HL-60 (cell line): Measurements from ENCODE around the gene LMTK2.

Source experiments
- DNase-seq, 2 experiments: peaks; one replicate each; pipeline ENCODE4 v3.0.0-alpha.2; 2010 to 2020; ENCODE audit warnings: low read depth in 1 of 2, low spot score in 1 of 2
- H3K27ac ChIP-seq: fragments of 250-450 bp; sonication (Bioruptor Pico); replicated peaks from 2 replicates; pipeline ENCODE4 v1.5.1; 2020; ENCODE audit warnings: mild to moderate bottlenecking, moderate library complexity
- H3K27me3 ChIP-seq: fragments of 250-450 bp; sonication (Bioruptor Pico); 2 replicates; pipeline ENCODE4 v1.5.1; 2021; ENCODE audit warnings: mild to moderate bottlenecking, moderate library complexity; ENCODE audit not compliant: insufficient read depth, poor library complexity, severe bottlenecking
- H3K4me3 ChIP-seq: replicated peaks from 2 replicates; pipeline ENCODE4 v1.5.1; 2011; ENCODE audit warnings: mild to moderate bottlenecking, control low read depth, low read length; ENCODE audit not compliant: insufficient read depth
- GABPA ChIP-seq: IDR thresholded peaks from 2 replicates; pipeline ENCODE4 v1.6.1; 2012; ENCODE audit warnings: low read depth
- POLR2AphosphoS5 ChIP-seq: IDR thresholded peaks from 2 replicates; pipeline ENCODE4 v1.6.1; 2012; ENCODE audit warnings: low read depth
- REST ChIP-seq: IDR thresholded peaks from 2 replicates; pipeline ENCODE4 v1.6.1; 2012; ENCODE audit warnings: low read depth; ENCODE audit not compliant: insufficient replicate concordance
- SPI1 ChIP-seq: IDR thresholded peaks from 2 replicates; pipeline ENCODE4 v1.6.1; 2012; ENCODE audit warnings: low read depth, mild to moderate bottlenecking, borderline replicate concordance
- TF ChIP-seq, protein P1 (sequence below): IDR thresholded peaks from one replicate; pipeline ENCODE4 v1.5.1; 2011; ENCODE audit warnings: low read length, control low read depth, inconsistent platforms; ENCODE audit not compliant: insufficient read depth

LMTK2 gene

DNA sequence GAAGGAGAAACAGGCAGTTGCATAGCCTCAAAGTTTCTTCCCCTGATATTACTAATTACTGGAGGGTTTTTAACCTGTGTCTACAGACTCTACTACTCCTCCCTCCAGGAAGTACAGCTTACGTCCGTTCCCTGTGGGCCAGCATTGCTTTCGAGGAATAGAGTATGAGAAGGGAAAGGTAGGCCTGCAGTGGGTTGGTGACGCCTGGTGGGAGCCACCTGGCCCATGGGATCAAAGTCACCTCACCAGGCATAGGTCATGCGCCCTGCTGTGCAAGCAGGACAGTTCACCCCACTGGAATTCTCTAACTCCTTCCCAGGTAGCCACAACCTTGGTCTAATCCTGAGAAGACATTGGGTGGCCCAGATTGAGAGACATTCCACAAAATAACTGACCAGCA, 29.8 kb downstream of the LMTK2 start:
- no peaks in the 10 kb centered on the region for H3K27me3 ChIP-seq
- H3K27ac ChIP-seq = no peak overlapping the region
- DNase-seq = no peak
- no peak for TF ChIP-seq REST
- TF ChIP-seq SPI1 = no peak
- TF ChIP-seq, protein P1, sequence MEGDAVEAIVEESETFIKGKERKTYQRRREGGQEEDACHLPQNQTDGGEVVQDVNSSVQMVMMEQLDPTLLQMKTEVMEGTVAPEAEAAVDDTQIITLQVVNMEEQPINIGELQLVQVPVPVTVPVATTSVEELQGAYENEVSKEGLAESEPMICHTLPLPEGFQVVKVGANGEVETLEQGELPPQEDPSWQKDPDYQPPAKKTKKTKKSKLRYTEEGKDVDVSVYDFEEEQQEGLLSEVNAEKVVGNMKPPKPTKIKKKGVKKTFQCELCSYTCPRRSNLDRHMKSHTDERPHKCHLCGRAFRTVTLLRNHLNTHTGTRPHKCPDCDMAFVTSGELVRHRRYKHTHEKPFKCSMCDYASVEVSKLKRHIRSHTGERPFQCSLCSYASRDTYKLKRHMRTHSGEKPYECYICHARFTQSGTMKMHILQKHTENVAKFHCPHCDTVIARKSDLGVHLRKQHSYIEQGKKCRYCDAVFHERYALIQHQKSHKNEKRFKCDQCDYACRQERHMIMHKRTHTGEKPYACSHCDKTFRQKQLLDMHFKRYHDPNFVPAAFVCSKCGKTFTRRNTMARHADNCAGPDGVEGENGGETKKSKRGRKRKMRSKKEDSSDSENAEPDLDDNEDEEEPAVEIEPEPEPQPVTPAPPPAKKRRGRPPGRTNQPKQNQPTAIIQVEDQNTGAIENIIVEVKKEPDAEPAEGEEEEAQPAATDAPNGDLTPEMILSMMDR = no peak
- no peak for TF ChIP-seq GABPA
- no peak for TF ChIP-seq POLR2AphosphoS5
- H3K4me3 ChIP-seq = no peak overlapping the region

GRCh38 chr7:98137134-98137825, 30.6 kb downstream of the LMTK2 start:
- Histone ChIP-seq H3K27me3 (no peaks in the 10 kb centered on the region), H3K4me3 (no peak overlapping the region), H3K27ac (no peak overlapping the region)
- no peak for DNase-seq
- TF ChIP-seq SPI1 = no peak
- TF ChIP-seq REST = no peak
- TF ChIP-seq GABPA = no peak
- TF ChIP-seq, protein P1 = no peak
- TF ChIP-seq POLR2AphosphoS5 = no peak

- H3K27me3 ChIP-seq = no peaks in the 10 kb centered on the region
- peak; percentile 68 for TF ChIP-seq GABPA
- peak; percentile 100 for TF ChIP-seq POLR2AphosphoS5
- peak; percentile 6 for TF ChIP-seq REST
- TF ChIP-seq, protein P1 = no peak
- peak; percentile 85; the same call in 1 of the 2 replicates for TF ChIP-seq SPI1
- H3K4me3 ChIP-seq = no peak overlapping the region
- peak; percentile 70 to 90 for DNase-seq
- H3K27ac ChIP-seq = no peak overlapping the region
These were observed 31.1 kb downstream of the LMTK2 start for GRCh38 chr7:98137826-98138151.
